ENCODE results near the gene HEBP1.
A peak's percentile ranks its signal among the peaks of the same experiment; 100 is the strongest.

The HEBP1 gene

DNA sequence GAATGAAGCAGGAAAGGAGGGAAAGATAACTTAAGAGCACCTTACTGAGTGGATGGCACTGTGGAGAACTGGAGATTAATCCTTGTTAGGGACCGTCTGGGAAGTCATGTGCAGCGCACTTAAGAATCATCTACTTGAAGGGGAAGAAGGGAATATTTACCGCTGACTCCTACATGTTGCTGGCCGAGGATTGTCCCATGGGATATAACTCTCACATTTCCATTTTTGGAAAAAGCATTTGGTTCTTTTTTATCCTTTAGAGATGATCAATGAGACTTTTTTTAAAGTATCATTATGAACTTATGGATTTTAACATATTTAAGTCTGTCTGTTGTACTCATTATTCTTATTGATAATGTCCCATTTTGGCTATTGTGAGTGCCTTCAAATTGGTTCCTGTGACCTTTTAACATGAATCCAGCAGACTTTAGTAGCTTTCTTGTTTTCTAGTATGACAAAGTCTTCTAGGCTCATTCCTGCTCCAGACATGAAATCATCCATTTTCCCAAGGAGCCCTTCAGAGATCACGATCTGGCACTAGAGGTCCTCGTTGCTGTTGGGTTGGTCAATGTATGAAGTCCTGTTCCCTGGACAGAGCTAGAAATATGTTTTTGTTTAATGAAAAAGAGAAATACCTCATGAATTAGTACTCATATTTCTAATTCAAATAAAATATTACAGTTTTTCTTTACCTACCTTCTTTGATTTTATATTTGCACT lies 23.9 kb upstream of the HEBP1 start:
- DNase-seq, result no peak

DNA sequence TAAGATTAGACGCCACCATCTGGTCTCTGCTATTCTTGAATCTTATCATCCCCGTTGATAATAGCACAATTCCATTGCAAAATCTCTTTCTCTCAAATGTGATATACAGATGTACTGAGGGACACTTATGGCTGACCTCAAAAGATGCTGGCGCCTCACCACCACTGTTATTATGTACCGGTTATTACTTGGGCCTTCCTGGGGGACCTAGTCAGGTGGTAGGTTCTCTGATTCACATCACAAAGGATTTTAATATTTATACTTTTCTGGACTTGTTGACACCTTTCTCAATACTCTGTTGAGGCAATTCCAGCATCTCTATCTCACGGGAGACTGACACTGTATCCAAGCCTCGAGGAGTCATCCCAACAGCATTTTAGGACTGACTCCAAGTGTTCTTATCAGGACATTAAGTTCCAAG lies 22.8 kb upstream of the HEBP1 start:
- DNase-seq, result no peak

DNA sequence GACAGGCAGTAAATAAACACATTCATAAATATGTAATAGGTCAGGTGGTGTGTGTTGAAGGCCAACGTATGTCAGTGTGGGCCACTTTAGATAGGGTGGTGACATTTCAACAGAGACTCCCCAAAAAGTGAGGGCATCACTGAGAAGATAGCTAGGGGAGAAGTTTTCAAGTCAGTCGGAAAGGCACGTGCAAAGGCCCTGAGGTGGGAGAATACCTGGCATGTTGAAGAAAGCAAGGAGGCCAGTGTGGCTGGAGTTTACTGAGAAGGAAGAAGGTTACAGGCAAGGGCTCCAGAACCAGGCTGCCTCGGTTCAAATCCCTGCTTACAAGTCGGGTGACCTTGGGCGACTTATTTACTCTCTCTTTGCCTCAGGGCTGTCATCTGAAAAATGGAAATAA lies 11.0 kb upstream of the HEBP1 start:
- DNase-seq, result no peak

DNA sequence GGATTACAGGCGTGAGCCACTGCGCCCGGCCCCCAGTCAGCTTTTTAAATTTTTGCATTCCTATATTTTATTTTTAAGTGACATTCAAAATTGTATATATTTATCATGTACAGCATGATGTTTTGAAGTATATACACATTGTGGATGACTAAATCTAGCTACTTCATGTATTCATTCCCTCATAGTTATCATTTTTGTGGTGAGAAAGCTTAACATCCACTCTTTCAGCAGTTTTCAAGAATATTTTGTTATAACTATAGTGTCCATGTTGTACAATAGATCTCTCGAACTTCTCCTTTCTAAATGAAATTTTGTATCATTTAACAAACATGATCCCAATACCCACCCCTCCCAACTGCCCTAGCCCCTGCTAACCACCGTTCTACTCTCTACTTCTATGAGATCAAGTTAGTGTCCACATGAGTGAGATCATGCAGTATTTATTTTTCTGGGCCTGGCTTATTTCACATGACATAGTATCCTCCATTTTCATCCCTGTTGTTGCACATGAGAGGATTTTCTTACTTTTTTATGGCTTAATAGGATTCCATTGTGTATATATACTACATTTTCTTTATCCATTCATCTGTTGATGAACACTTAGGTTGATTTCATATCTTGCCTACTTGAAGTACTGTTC lies 8.8 kb upstream of the HEBP1 start:
- no peak for DNase-seq

DNA sequence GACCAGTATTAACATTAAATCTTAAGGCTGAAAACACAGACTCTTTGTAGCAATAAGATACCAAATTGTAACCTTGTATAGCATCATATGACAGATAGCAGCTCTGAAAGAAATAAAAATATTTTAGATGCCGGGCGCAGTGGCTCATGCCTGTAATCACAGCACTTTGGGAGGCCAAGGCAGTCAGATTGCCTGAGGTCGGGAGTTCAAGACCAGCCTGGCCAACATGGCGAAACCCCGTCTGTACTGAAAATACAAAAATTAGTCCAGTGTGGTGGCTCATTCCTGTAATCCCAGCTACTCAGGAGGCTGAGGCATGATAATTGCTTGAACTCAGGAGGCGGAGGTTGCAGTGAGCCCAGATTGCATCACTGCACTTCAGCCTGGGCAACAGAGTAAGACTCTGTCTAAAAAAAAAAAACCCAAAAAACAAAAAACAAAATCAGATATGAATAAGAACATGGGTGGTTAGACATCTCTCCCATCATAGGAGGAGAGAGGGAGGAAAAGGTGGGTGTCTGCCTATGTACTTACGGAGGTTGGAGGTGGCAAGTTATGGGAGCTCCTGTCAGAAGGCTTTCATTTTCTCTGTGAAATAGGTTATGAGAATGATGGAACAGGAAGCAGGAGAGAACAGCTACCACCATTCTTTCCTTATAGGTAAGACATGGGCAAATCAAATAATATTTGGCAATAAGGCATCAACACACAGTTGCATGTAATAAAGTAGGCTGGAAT lies 7.6 kb upstream of the HEBP1 start:
- DNase-seq, result no peak

DNA sequence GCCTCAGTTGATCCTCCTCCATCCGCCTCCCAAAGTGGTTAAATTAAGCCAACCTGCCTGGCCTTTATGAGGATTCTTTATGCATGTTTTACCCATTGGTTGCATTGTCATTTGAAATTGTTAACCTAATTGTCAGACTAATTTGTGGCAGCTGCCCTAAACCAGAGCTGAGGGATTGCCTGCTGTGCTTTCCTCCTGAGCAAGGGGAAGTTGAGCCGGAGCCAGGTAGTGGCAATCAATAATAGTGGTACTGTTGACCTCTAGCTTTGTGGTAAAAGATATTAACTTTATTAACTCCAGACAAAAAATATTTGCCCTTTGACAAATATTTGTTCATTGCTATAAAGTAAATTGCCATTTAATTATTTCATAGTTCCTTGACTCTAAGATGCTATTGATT lies 5.6 kb upstream of the HEBP1 start:
- no peak for DNase-seq

DNA sequence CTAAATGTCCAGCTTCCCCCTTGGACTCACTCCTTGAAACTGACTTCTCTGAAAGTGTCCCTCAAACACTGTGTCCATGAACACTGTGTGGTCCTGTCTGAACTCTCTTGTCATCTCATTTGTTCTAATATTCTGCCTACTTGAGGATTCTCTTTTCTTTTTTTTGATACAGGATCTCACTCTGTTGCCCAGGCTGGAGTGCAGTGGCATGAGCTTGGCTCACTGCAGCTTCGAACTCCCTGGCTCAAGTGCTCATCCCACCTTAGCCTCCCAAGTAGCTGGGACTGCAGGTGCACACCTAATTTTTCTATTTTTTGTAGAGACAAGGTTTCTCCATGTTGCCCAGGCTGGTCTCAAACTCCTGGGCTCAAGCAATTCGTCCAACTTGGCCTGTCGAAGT lies 4.9 kb upstream of the HEBP1 start:
- DNase-seq, result no peak

DNA sequence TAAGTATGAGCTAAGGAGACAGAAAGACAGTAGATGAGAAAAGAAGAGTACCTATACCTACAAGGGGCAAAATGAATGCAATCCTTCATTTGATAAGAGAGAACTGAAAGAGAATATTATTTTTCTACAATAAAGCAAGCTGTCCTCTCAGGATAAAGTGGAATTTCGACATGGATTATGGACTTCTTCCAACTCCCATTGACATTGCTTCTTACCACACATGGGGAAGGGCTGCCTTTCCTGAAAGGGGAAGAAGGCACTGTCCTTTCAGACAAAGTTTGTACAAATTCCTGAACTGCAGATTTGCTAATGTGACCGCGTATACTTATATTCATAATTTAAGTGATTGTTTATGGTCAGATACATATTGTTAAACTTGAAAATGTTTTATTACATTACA lies 4.3 kb upstream of the HEBP1 start:
- DNase-seq, result no peak

DNA sequence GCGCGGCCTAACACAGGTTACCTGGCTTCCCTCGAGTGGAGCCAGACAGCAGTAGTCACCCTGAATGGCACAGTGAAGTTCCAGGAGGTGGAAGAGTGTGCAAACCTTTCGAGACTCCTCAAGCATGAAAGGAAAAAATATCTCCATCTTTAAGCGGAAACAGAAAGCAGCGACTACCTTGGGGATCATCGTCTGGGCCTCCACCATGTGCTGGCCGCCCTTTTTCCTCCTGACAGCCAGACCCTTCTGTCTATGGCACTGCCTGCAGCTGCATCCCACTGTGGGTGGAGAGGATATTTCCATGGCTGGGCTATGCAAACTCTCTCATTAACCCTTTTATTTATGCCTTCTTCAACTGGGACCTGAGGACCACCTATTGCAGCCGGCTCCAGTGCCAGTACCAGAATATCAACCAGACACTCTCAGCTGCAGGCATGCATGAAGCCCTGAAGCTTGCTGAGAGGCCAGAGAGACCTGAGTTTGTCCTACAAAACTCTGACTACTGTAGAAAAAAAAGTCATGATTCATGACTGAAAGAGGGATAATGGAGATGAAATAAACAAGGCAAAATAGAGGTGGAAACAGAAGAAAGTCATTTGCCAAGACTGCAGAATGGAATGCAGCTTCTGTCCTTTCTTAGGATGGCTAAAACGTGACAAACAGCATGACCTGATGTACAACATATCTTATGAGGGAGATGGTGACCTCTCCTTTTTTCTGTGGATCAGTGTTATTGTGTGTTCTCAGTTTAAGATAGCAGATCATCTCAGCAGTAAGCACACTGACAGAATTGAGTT lies 2.4 kb upstream of the HEBP1 start:
- DNase-seq, result no peak

DNA sequence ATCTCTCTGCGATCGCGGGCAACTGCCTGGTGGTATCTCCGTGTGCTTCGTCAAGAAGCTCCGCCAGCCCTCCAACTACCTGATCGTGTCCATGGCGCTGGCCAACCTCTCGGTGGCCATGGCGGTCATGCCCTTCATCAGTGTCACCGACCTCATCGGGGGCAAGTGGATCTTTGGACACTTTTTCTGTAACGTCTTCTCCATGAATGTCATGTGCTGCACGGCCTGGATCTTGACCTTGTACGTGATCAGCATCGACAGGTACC lies 1.6 kb upstream of the HEBP1 start:
- no peak for DNase-seq

DNA sequence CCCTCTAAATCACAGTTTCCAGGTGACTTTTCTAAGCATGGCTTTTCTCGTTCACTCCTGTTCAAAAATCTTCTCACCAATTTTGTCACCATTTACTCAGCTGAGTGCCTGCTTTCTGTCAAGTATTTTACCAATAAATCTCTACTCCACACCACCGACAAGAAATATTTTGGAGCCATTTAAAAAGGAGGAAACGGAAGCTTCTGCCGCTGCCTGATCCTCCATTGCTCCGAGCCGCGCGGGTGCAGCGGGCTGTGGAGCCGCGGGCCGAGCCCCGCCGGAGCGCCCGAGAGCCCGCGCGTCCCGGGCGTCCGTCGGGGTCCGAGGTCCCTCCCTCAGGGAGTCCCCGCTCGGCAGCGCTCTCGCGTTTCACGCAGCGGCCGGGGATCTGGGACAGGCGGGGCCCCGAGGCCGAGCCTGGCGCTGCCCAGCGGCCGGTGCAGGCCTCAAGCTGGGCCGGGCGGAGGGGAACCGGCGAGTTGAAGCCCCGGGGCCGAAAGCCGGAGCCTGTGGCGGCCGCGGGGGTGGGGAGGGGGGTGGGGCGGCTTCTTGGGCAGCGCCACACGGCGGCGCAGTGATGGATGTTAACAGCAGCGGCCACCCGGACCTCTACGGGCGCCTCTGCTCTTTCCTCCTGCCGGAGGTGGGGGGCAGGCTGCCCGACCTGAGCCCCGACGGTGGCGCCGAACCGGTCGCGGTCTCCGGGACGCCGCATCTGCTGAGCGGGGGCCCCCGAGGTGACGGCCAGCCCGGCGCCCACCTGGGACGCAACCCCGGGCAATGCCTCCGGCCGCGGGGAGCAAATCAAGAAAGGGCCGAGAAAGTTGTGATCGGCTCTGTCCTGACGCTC lies 1.1 kb upstream of the HEBP1 start:
- no peak for DNase-seq

DNA sequence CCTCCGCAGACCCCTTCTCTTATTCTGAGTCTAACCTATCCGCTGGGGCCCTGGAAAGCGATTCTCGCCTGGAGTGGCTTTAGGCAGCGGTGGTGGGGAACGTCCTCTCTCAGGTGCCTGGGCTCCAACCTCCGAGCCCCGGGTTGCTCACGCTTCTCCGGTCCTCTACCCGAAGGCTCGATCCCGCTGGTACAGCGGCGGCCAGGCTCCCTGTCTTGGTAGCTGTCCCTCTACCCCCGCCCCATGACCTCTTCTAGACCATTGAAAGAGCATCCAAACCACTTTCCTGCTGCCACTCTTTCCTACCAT lies 505 bp upstream of the HEBP1 start:
- no peak for DNase-seq

DNA sequence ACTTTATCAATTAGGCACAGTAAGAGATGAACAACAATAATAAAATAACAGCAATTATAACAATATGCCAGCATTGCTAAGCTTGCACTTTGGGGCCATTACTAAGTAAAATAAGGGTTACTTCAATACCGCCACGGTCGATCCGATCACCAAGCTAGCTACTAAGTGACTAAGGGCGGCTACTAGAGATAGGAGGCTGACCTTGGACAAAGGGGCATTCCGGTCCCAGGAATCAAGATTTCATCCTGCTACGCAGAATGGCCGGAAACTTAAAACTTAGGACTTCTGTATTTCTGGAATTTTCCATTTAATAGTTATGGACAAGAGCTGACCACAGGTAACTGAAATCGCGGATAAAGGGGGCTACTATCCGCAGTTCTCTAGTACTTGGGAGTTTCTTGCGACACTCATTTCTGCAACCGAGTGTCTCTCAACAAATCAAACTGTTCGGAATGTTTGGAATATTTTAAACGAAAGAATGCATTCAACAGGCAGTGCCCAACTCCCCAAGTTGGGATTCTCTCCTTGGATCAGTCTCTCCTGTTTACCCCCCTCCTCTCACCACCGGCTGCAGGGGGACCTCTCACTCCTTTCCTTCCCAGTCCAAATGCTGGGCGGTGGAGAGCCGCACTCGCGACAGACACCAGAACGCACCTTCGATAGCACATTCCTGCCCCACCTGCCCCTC lies 650 bp downstream of the HEBP1 start:
- no peak for DNase-seq

DNA sequence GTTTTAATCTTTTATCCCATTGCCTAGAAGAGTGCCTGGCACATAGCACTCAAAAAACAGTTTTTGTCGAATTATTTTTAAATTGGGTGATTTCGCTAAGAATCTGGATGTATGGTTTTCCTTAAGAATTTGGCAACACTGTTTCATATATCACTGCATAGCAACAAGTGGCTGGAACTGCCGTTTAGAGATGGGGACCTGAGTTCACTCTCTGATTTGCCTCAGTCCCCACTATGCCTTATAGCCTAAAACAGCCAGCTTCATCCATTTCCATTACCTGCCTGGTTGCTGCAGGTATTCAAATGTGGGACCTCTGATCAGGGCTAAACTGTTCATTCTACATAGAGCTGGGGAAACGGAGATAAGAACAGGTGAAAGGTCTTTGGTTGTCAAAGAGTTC lies 1.8 kb downstream of the HEBP1 start:
- no peak for DNase-seq

DNA sequence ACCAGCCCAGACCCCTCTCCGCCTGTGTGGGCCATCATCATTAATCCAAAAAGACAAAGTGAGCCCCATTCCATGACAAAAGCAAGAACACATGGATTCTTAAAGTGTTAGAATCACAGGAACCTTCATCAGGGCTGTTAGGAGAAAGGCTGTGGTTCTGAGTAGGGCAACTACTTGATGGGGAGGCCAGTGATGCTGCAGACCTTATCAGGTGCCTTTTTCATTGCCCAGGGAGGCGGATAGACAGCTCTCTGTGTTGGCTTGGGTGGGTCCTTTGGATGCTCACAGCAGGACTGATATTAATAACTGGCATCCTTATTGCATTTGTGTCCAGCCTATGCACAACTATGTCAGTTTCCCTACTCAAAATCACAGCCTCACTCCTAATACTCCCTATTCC lies 2.3 kb downstream of the HEBP1 start:
- DNase-seq, result no peak

DNA sequence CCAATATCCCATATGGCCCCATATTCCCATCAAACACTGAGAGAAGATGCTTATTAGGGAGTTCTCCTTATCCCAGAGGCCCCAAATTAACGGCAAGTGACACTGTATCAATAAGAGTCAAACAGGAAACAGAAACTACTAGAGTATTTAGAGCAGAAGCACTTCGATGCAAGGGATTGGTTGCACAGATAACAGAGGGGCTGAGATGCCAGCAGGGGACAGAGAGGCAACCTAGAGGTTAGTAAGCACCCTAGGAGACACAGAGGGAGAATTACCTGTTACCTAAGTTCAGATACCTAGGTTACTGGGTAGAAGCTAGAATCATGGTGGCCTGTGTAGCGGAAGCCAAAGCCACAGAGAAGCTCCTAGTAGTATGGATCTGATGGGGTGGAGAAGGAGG lies 2.9 kb downstream of the HEBP1 start:
- no peak for DNase-seq

DNA sequence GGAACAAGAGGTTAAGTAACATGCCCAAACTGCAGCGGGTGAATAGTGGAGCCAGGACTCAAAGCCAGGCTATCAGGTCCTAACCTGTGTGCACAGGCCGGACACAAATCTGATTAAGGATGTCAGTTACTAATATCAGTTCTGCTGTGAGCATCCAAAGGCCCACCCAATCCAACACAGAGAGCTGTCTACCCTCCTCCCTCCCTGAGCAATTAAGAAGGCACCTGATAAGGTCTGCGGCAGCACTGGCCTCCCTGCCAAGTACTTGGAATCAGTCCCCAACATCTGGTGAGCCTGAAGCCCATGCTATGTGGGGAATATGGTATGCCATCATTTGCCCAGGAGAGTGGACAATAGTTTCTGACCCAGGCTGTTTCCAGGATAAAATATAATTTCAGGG lies 3.9 kb downstream of the HEBP1 start:
- no peak for DNase-seq

DNA sequence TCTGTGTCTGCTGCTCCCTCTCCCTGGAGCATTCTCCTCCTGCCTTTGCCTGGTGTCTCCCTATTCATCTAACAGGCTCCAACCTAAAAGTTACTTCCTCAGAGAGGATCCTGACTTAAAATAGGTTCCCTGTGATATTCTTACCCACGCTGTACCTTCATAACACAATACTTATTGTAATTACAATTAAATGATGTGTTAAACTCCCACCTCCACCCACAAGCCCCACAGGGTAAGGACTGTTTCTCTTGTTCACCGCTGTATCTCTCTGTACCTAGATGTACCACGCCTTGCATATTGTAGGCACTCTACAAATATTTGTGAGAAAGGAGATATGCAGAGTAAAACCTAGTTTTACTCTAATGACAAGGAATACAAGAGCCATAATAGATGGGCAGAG lies 5.0 kb downstream of the HEBP1 start:
- no peak for DNase-seq

DNA sequence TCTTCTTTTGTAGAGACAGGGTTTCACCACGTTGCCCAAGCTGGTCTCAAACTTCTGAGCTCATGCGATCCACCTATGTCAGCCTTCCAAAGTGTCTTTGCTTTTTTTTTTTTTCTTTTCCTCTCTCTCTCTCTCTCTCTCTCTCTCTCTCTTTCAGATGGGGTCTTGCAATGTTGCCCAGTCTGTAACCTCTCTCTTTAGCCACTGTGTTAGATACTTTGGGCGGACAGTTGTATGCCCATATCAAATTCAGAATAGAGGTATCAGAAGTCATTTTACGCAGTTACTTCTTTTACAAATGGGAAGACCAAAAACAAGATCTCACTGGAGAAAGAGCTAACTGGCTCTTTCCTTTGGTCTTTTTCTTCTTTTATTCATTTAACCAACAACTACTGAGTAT lies 6.7 kb downstream of the HEBP1 start:
- no peak for DNase-seq

DNA sequence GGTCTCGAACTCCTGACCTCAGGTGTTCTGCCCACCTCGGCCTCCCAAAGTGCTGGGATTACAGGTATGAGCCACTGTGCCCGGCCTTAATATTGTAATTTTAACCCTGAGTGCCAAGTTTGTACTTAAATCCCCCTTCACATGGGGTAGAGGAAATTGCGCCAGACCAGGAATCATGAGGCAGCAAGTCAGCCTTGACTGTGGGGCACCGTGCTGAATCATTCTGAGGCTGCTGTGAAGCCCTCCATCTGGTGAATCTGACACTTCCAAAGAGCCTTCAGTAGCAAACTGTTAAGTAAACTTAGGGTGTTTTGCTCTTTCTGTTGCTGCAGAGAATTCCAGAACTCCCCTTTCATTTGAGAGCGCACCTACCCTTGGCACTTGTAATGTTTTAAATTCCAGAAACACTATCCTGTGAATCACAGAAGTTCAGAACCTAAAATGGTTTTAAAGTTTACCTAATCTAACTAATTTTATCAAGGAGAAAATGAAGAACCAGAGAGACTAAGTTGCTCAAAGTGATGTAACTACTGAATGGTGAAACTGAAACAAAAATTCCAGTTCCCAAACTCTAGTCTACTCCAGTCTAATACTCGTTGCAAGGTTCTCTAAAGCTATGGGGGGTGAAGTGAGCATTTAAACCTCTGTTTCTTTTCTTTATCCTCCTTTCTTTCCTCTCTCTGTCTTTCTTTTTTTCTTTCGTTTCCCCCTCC lies 7.5 kb downstream of the HEBP1 start:
- DNase-seq, result peak; percentile 10

DNA sequence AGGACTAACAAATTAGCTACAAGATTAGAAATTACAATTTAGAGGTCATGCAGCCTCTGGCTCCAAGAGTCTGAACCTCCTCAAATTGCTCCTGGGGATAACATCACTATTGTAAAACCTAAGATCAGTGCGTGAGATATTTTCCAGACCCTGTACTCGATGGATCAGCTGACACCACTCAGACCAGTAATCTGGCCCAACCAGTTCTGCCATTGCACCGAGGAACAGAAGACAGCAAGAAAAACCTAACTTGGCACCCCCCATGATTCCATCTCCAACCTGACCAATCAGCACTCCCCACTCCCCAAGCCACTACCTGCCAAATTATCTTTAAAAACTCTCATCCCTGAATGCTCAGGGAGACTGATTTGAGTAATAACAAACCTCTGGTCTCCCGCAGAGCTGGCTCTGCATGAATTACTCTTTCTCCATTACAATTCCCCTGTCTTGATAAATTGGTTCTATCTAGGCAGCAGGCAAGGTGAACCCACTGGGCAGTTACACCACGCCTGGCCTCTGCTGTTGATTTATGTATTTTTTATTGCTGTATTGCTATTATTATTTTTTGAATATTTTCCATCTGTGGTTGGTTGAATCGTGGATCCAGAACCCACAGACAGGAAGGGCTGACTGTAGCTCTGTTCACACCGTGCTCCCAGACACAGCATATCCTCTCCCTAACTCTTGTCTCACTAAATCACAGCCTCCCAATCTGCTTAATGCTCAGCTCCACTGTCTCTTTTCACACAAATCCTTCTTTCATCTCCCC lies 9.2 kb downstream of the HEBP1 start:
- no peak for DNase-seq
